ENCODE data around the gene SPNS2.
A peak's percentile ranks its signal among the peaks of the same experiment; 100 is the strongest.

SPNS2 gene

GRCh38 chr17:4536742-4537411 is 38.2 kb downstream of the SPNS2 start:
- peak in 13 of 56 donors; percentile 15 to 55 (median 40) for DNase-seq

- DNase-seq: peak in 48 of 56 donors; percentile 31 to 89 (median 68)
Measured at GRCh38 chr17:4537451-4538235, 39.0 kb downstream of the SPNS2 start.

- DNase-seq: peak in 3 of 56 donors; percentile 35 to 45 (median 45)
Measured at GRCh38 chr17:4538236-4539002, 39.7 kb downstream of the SPNS2 start.

- no peak for DNase-seq
Measured at GRCh38 chr17:4539025-4539424, 40.3 kb downstream of the SPNS2 start.

- DNase-seq: no peak
Measured at GRCh38 chr17:4539576-4540223, 41.0 kb downstream of the SPNS2 start.

GRCh38 chr17:4540224-4540651 is 41.6 kb downstream of the SPNS2 start:
- DNase-seq: no peak

GRCh38 chr17:4540687-4541327 is 42.1 kb downstream of the SPNS2 start:
- peak in 1 of 56 donors; percentile 22 for DNase-seq

GRCh38 chr17:4541328-4542002 is 42.8 kb downstream of the SPNS2 start:
- peak in 13 of 56 donors; percentile 15 to 59 (median 23) for DNase-seq

- no peak for DNase-seq
Measured at GRCh38 chr17:4542003-4542725, 43.5 kb downstream of the SPNS2 start.

- no peak for DNase-seq
Measured at GRCh38 chr17:4542726-4543191, 44.1 kb downstream of the SPNS2 start.

GRCh38 chr17:4543557-4544026 is 44.9 kb downstream of the SPNS2 start:
- DNase-seq: peak in 27 of 56 donors; percentile 11 to 80 (median 46)

GRCh38 chr17:4544135-4544950 is 45.7 kb downstream of the SPNS2 start:
- no peak for DNase-seq

GRCh38 chr17:4544951-4545216 is 46.2 kb downstream of the SPNS2 start:
- peak in 3 of 56 donors; percentile 19 to 26 (median 25) for DNase-seq

- no peak for DNase-seq
Measured at GRCh38 chr17:4545217-4545951, 46.7 kb downstream of the SPNS2 start.

- DNase-seq: no peak
Measured at GRCh38 chr17:4547118-4547906, 48.6 kb downstream of the SPNS2 start.

- no peak for DNase-seq
Measured at GRCh38 chr17:4548061-4548461, 49.4 kb downstream of the SPNS2 start.
